DMS53 treated with DMSO at 0.1 percent for 48 hours (cell line): ENCODE results near the gene ADD2.
"Not testable (repeated sequence)": the region's sequence is repeated elsewhere in the genome, so short reads cannot be mapped to it uniquely, and the experiment has no call there.

ENCODE experiments used
- DNase-seq: peaks from one replicate; lab custom pipeline; 2025; ENCODE audit not compliant: unreplicated experiment; lab: John Stamatoyannopoulos, UW

ADD2 gene

DNA sequence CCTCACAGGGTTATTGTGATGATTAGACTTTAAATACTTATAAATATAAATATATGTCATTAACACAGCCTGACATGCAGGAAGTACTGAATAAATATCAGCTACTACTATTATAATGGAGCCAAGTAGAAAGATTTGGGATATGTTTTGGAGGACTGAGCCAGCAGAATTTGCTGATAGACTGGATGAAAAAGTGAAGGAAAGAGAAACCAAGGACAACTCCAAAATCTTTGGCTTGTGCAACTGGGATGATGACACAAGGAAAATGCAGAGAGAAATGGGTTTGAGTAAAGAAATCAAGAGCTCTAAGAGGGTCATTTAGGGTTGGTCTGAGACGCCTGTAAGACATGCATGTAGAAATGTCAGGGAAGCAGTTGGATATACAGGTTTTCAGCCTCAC lies 15.6 kb downstream of the ADD2 start:
- DNase-seq = no peak

DNA sequence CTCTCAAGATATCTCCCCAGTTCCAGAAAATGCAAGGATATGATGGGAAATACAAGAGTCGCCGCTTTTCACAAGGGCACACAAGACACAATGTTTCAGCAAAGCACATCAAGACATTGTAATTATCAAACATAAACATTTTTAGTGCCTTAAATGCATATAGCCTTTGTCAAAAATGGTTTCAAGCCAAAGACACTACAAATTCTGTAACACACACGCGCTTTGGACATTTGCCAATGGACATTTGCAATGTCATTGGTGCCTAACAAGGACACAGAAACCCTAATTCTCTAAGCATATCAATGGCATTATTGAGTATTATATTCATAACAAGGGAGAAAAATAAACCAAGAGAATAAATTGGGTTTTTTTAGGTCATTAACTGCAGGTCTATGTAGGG lies 16.1 kb downstream of the ADD2 start:
- no peak for DNase-seq

DNA sequence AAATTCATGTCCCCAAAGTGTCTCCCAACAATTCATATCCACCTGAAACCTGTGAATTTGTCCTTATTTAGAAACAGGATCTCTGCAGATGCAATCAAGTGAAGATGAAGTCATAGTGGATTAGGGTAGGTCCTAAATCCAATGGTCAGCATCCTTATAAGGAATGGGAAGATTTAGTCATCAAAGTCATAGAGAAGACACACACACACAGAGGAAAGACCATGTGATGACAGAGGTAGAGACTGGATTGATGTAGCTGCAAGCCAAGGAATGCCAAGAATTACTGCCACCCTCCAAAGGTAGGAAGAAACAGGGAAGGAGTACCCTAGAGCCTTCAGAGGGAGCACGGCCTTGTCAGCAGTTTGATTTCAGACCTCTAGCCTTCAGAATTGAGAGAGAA lies 17.7 kb downstream of the ADD2 start:
- DNase-seq = no peak

DNA sequence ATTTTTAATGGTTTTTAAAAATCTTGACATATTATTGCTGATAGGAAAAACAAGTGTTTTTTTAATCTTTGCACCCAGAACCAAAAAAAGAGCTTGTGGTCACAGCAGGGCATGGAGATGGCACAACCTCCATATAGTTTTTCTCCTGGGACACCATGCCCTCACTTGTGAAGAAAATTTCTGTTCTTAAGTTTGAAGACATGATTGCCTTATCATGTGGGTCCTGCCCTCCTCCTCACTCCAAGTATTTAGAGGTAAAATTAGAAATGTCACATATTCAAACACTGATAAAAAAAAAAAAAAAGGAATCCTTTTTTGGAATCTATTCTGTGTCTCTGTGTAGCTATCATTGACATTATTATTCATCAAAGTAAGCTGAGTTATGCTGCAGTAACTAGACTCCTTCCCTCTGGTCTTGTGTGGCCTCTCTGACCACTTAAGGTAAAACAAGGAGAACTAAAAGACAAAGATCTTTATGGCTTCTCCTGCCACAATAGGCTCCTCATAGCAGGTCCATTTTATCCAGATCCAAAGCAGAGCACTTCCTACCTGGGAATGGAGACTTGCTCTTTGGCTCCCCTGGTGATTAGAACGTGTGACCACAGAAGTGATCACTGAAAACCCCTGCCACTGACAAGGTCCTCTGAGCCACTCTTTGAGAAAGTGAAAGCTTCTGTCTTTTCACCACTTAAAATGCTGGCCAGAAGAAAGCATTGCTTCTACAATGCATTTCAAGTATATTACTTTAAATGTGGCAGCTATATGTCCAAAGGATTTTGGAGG lies 19.8 kb downstream of the ADD2 start:
- no peak for DNase-seq

DNA sequence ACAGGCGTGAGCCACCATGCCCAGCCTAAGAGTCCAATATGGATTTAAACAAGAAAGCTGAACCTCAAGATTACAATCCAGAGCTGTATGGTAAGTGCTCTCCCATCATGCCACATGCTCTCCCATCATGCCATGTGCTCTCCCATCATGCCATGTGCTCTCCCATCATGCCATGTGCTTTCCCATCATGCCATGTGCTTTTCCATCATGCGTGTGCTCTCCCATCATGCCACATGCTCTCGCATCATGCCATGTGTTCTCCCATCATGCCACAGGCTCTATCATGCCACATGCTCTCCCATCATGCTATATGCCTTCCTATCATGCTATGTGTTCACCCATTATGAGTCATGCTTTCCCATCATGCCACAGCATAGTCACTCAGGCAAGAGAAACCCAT lies 20.7 kb downstream of the ADD2 start:
- no peak for DNase-seq

DNA sequence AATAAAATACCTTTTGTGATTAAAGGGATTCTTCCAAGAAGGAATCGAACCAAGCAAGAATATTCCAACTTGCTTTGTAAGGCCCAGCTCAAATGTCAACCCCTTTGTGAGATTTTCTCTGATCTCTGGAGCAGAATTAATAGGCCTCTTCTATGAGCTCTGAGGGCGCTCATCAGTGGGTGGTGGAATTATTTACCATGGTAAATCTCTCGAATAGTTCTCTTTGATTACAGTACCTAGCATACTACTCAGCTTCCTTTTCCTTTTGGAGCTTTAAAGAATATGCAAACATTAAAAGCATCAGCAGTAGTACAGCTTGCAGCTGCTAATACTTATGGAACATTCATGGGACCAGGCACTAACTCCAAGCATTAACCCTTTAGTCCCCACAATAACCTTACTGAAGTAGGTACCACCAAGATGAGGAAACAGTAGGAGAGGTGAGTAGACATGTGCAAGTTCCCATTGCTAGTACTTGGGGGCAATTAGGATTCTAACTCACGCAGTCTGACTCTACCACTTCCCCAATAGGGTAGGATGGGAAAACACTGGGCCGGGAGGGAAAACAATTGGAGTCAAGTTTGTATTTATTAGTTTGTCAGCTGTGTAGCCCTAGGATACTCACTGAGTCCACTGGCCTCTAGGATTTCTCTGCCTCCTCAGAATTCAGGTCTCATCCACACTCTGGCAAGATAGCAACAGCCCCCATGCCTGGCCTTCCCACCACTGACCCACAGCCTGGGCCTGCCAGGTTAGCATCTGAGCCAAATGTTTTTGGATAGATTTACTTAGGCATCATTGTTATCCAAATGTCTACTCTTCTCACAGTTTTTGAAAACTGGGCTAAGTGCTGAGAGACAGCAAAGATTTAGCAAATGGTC lies 21.7 kb downstream of the ADD2 start:
- no peak for DNase-seq

DNA sequence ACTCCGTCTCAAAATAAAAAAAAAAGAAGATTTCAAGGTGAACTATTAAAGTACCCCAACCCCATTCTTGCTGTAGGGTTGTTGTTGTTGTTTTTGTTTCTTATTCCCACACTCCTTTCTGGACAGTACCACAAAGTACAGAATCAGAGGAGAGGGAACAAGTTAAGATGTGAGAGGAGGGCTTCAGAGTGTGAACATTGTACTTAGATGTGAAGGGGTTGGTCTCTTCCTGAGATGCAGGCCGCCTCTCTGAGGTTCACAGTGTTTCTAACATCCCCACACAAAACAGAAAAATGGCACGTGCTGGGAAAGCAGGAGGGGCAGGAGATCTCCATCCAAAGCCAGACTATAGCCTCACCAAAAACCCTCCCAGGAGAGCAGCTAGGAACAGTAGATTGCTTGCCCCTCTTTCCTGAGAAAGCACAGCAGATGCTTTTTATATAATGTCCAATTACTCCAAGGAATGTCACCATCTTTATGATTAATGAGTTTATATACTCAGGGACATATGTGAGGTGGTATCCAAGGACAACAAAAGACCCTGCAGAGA lies 22.6 kb downstream of the ADD2 start:
- no peak for DNase-seq

DNA sequence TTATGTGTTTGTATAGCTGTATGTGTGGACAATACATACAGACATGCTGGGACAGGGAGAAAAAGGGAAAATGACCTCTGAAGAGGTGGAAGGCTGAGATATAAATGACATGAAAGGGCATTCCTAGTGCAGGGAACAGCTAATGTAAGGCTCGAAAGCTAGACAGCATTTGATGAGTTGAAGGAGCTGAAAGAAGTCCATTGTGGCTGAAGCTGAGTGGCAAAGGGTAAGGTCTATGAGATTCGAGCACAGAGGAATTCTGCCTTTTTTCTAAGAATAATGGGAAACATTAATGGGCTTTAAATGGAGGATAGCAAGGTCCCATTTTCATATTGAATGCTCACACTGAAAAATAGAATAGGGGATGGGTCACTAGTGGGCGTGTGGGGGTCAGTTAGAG lies 23.6 kb downstream of the ADD2 start:
- no peak for DNase-seq

DNA sequence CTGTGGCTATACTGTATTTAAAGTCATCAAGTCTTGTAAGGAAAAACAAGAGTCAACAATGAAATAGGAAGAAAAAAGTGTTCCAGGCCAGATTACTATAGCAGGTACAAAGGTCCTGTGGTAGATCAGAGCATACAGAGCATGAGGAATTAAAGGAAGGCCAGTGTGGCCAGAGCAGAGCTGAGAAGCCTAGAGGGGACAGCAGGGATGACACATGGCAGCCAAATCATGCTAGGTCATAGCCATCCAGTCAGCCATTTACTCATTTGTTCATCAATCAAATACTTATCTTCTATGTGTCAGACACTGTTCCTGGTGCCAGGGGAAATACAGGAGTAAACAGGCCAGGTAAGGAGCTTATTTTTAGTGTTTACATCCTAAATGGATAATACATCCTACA lies 24.3 kb downstream of the ADD2 start:
- no peak for DNase-seq

DNA sequence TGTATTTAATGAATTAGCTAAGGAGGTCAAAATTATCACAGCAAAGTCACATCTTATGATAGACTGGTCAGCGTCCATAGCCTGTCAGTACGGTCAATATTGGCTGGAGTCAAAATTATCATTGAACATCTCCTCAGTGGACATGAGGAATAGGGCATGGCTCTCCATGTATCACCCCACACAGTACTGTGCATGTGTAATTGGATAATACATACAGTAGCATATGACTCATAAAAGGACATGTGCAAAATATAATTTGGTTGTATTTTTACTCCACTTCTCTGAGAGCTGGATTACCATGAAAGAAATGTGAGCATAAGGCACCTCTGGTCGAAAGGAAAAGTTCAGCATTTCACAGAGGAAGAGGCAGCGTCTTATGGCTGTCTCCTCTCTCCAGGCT lies 24.9 kb downstream of the ADD2 start:
- DNase-seq = no peak

DNA sequence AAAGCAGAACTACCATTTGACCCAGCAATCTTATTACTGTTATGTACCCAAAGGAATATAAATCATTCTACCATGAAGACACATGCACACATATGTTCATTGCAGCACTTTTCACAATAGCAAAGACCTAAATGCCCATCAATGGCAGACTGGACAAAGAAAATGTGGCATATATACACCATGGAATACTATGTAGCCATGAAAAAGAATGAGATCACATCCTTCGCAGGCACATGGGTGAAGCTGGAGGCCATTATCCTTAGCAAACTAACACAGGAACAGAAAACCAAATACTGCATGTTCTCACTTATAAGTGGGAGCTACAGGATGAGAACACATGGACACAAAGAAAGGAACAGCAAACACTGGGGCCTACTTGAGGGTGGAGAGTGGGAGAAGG lies 28.5 kb downstream of the ADD2 start:
- not testable (repeated sequence) for DNase-seq

DNA sequence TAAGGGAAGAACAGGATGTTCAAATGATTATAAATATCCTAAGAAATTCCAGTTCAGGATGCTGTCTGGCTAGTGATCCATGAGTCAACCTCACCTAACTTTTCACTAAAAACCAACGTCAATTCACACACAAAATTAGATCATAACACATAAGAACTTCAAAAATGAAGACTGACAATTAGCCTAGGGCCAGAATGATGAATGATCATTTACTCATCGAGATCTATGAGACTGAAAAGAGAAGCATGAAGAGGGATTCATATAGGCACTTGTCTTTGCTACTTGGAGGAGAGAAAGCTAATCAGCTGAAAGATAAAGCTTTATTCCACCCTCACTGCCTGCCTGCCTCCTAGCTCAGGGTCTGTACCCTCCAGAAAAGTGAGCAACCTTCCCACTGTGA lies 29.8 kb downstream of the ADD2 start:
- DNase-seq = no peak

DNA sequence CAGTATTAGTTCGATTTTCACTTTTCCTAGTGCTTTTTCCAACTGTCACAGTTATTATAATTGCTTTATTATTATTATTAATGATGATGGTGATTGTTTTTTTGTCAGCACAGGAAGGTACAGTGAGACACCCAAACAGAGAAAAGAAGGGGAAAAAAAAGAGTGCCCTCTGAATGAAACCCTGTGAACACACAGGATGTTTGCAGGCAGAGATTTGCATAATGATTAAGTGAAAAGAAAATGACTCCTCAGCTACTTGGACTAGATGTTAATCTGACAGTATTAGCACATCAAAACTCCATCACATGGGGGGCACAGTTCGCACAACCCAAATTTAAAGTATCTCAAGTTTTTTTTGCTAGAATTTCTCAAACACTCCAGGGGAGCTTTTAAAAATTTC lies 32.9 kb downstream of the ADD2 start:
- no peak for DNase-seq

DNA sequence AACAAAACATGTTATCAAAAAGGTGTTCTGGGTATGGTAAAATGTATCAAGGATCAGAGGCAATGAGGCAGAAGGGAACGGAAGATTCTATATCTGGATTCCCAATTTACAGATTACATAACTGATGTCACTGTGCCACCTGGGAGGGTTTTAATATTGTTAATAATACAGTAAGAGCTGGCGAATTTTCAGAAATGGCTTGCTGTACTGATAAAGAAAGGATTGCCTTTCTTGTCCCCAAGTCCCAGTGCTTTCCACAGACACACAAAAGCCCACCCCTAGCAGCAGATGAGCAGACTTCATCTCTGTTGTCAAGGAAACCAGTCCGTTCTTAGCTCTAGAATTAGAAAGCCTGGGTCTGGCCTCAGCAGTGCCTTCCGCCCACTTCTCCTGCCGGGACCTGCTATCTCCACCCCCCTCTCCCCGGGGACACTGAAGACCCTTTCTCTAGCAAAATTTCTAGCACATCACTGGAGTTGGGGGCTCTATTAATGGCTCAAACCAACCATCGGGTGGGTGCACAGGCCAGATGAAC lies 34.3 kb downstream of the ADD2 start:
- no peak for DNase-seq

DNA sequence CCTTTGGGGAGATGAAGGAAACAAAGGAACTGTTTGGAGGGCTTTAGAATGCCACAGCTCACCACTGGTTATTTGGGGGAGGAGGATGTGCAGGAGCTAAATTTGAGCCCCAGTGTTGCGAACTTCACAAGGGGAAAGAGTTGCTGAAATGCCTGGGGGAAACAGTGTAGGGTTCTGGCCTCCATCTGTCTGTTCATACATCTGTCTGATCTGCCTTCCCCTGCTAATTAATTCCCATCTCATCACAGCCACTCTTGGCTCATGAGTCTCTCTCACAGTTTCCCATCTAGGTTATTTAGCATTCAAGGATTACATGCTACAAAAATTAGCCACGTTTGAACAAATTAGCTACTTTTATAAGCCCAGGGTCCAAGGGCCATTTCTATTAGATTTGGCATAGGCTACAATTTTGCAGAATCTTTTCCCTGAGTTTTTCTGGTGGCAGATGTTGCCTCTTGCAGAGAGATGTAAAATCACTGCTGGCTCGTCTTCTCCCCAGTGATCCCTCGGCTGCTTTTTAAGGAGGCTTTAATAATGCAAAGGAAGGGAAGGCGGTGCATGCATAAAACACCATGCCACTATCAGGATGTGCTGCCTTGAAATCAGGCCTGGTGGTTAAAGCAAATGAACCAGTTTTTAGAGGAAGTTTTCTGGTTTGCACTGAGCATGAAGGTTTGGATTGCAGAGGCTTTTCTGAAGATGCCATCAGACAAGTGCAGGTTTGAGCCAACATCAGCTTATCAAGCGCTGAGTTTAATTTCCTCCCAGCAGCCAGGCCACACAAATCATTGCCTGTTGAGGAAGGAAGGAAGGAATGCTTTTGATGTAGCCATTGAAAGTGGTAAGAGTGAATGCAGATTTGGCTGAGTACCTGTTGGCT lies 35.0 kb downstream of the ADD2 start:
- DNase-seq = no peak

DNA sequence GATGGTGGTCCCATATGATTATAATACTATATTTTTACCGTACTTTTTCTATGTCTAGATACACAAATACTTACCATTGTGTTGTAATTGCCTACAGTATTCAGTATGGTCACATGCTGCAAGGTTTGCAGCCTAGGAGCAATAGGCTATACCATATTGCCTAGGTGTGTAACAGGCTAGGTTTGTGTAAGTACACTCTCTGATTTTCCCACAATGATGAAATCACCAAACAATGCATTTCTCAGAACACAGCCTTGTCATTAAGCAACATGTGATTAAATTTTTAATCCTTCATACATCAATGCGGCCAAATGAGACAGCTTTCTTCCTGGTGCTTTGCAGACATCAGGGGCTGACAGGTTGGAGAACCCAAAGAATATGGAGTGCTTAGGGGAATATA lies 37.3 kb downstream of the ADD2 start:
- no peak for DNase-seq

DNA sequence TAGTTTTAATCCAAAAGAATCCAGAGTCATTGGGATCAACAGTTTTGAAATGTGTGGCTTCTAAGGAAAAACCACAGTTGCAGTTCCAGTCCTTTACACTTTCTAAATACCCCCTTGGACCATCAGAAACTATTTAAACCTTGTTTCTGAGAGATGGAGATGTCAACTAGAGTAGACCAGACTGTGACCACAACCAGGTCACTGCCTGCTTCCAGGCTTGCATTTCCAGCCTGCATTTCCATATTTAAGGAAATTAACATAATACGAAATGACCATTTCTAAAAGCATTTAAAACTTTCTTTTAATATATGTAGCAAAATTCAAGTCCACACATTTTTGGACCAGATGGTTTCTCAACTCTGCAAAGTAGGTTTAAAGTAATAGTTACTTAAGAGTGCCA lies 38.4 kb downstream of the ADD2 start:
- no peak for DNase-seq

DNA sequence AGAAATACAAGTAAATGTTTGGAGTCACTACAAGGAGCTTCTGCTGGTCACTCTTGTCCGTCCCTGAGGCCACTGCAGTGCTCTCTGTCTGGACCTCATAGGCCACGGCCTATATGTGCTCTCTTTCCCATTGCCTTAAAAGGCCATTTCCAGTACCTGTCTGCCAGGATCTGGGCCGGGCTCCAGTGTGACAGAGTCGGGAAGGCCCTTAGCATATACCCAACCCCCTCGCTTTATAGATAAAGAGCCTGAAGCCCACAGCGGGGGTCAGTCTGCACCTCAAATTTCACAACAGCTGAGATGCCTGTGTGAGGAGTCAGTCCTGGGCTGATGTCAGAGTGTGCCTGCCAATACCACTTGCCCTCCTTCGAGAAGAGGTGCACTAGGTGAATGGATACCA lies 39.9 kb downstream of the ADD2 start:
- DNase-seq = no peak

DNA sequence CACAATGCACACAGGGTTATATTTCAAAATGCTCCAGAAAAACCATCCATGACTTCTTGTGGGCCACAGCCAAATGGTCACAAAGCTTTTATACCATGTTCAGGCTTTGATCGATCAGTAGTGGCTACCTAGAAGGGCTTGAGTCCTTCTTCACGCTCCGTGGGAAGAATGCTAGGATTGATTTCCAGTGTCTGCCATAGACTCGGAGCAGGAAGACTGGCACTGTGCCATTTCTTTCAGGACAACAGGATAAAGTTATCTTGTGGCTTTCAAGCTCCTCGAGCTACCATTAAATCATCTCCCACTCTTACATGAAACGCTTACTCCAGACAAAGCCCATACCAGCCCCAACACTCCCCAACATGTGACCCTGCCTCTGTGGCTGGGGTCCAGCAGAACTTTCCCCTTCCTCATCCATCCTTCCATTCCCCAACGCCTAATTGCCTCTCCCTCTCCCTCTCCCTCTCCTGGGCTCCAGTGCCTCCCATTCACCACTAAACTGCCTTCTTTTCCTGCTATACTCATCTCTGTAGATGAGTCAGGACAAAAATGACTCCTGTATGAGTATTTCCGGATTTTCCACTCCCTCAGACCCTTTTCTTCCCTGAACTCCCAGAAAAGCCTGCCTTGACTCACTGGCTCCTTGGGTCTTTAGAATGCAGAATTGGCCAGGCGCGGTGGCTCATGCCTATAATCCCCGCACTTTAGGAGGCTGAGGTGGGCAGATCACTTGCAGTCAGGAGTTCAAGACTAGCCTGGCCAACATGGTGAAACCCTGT lies 40.9 kb downstream of the ADD2 start:
- DNase-seq = no peak

DNA sequence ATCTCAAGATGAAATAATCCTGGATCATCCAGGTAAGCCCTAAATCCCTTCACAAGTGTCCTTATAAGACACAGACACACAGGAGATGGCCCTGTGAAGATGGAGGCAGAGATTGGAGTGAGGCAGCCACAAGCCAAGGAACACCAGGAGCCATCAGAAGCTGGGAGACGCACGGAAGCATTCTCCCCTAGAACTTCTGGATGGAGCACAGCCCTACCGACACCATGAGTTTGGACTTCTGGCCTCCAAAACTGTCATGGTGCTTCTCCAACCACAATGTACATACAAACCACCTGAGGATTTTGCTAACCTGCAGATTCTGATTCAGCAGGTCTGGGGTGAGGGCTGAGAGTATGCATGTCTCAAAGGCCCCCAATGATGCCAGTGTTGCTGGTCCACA lies 42.5 kb downstream of the ADD2 start:
- no peak for DNase-seq
